ENCODE measurements around the gene RASSF5. TPM values are rescaled to one million over a fixed set of nuclear protein-coding genes. Genes with fewer than 3 reads are reported as not detected.

Gene RASSF5
- 1.4 TPM for polyA plus RNA-seq (2013, experiment 1 of 2)
- 1.8 TPM for polyA plus RNA-seq (2013, experiment 2 of 2)

DNA sequence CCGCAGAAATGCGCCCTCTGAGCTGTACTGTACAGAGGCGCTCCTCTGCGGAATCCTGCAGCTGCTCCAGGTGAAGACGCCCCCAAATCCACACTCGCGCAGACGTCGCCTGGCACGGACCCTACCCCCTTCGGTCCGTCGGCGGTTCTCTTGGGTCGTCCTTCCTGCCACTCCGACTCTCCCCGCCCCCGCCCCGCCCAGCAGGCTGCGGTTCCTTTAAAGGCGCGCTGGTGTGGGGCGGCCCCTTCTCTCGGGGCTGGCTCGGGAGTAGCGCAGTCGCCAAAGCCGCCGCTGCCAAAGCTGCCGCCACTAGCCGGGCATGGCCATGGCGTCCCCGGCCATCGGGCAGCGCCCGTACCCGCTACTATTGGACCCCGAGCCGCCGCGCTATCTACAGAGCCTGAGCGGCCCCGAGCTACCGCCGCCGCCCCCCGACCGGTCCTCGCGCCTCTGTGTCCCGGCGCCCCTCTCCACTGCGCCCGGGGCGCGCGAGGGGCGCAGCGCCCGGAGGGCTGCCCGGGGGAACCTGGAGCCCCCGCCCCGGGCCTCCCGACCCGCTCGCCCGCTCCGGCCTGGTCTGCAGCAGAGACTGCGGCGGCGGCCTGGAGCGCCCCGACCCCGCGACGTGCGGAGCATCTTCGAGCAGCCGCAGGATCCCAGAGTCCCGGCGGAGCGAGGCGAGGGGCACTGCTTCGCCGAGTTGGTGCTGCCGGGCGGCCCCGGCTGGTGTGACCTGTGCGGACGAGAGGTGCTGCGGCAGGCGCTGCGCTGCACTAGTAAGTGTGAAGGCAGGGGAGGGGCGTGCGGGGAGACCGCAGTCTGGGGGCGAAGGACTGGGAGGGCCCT, at the start of gene RASSF5:
Gene RASSF5 (plus strand): TSS at position 248 of the 846 bp plus-strand sequence. CDS start 72 bp downstream, at position 320.
- Histone ChIP-seq H3K4ac (ENCODE audit: low read depth, low read length) (no peak within 1 kb of the TSS), H3K4me2 (ENCODE audit: low read length) (peak within 1 kb of the TSS; percentile 83), H2BK120ac (ENCODE audit: low read depth, low read length) (no peak within 1 kb of the TSS), H3K36me3 (ENCODE audit: control insufficient read depth, insufficient read depth, low read length) (no peaks in the 10 kb centered on the region), H3K4me3 (ENCODE audit: low read length) (peak within 1 kb of the TSS; percentile 49), H3K56ac (ENCODE audit: low read length) (peak within 1 kb of the TSS; percentile 73), H3K27me3 (ENCODE audit: insufficient read depth, low read length, poor library complexity) (peaks cover 21% of the 10 kb centered on the region), H2BK5ac (ENCODE audit: low read length) (no peak within 1 kb of the TSS), H3K9ac (ENCODE audit: low read length) (peak within 1 kb of the TSS; percentile 33), H3K18ac (ENCODE audit: low read length) (peak within 1 kb of the TSS; percentile 22), H3K23ac (ENCODE audit: low read length) (no peak within 1 kb of the TSS), H2AK5ac (ENCODE audit: low read length) (no peak within 1 kb of the TSS), H4K8ac (ENCODE audit: low read depth, low read length) (no peak within 1 kb of the TSS), H3K79me1 (ENCODE audit: low read length) (no peaks in the 10 kb centered on the region), H4K5ac (ENCODE audit: low read length) (no peak within 1 kb of the TSS), H3K4me1 (ENCODE audit: control insufficient read depth, low read depth, low read length) (no peaks in the 10 kb centered on the region), H2BK15ac (replicated peaks; ENCODE audit: low read depth) (no peak within 1 kb of the TSS), H3K79me2 (ENCODE audit: control insufficient read depth, insufficient read depth, low read length) (no peaks in the 10 kb centered on the region), H3K27ac (ENCODE audit: low read depth, low read length) (no peak within 1 kb of the TSS)
- peak; percentile 79 for DNase-seq
- no CpG with 5 or more reads among the region's 97 CpGs for WGBS (ENCODE audit: extremely low coverage, insufficient coverage, low lambda C conversion rate)

DNA sequence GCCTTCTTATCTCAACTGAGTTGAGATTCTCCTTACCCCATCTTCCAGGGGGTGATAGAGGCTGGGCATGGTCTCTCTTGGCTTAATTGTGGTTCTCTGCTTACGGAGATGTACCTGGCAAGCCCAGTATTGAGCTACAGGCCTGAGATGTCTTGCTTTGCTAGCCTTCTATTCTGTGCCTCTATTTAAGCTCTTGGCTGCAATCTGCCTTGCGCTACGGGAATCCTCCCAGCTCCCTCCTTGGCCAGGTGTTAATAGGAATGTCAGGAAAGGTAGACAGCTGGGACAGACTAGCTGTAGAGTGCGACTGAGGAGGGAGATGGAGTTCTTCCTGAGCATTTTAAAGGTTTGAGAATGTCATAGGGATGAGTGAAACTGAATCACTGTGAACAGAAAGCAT, 47.6 kb upstream of the RASSF5 start:
- H3K9ac ChIP-seq (ENCODE audit: low read length) = no peak overlapping the region
- no peak overlapping the region for H2BK5ac ChIP-seq (ENCODE audit: low read length)
- H3K4me1 ChIP-seq (ENCODE audit: control insufficient read depth, low read depth, low read length) = no peaks in the 10 kb centered on the region
- no peak overlapping the region for H4K8ac ChIP-seq (ENCODE audit: low read depth, low read length)
- H3K4me2 ChIP-seq (ENCODE audit: low read length) = no peak overlapping the region
- DNase-seq = no peak
- H3K27ac ChIP-seq (ENCODE audit: low read depth, low read length) = no peak overlapping the region
- H4K5ac ChIP-seq (ENCODE audit: low read length) = no peak overlapping the region
- no peak overlapping the region for H3K4ac ChIP-seq (ENCODE audit: low read depth, low read length)
- no peaks in the 10 kb centered on the region for H3K27me3 ChIP-seq (ENCODE audit: insufficient read depth, low read length, poor library complexity)
- no peak overlapping the region for H2BK15ac ChIP-seq (replicated peaks; ENCODE audit: low read depth)
- H3K23ac ChIP-seq (ENCODE audit: low read length) = no peak overlapping the region
- no peaks in the 10 kb centered on the region for H3K36me3 ChIP-seq (ENCODE audit: control insufficient read depth, insufficient read depth, low read length)
- H3K79me1 ChIP-seq (ENCODE audit: low read length) = no peaks in the 10 kb centered on the region
- H3K79me2 ChIP-seq (ENCODE audit: control insufficient read depth, insufficient read depth, low read length) = no peaks in the 10 kb centered on the region
- no peak overlapping the region for H2BK120ac ChIP-seq (ENCODE audit: low read depth, low read length)
- no peak overlapping the region for H3K56ac ChIP-seq (ENCODE audit: low read length)
- no peak overlapping the region for H2AK5ac ChIP-seq (ENCODE audit: low read length)
- H3K4me3 ChIP-seq (ENCODE audit: low read length) = no peak overlapping the region
- H3K18ac ChIP-seq (ENCODE audit: low read length) = no peak overlapping the region
- WGBS (ENCODE audit: extremely low coverage, insufficient coverage, low lambda C conversion rate) = no CpG with 5 or more reads among the region's 4 CpGs

DNA sequence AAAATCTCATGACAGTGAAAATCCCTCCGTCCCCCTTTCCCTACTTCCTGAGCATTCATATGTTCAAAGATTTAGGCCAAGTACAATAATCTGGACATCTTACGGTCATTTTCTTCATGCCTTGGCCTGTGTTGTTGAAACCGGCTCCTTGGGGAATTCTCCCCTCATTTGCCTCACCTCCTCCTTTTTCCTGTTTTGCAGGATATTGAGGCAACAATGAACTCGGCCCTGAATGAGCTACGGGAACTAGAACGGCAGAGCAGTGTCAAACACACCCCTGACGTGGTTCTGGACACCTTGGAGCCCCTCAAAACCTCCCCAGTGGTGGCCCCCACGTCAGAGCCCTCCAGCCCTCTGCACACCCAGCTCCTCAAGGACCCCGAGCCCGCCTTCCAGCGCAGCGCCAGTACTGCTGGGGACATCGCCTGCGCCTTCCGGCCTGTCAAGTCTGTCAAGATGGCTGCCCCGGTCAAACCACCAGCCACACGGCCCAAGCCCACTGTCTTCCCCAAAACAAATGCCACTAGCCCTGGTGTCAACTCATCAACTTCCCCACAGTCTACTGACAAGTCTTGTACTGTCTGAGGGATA, 46.4 kb upstream of the RASSF5 start:
- Histone ChIP-seq H3K36me3 (ENCODE audit: control insufficient read depth, insufficient read depth, low read length) (no peaks in the 10 kb centered on the region), H3K4me1 (ENCODE audit: control insufficient read depth, low read depth, low read length) (no peaks in the 10 kb centered on the region), H3K56ac (ENCODE audit: low read length) (no peak overlapping the region), H4K8ac (ENCODE audit: low read depth, low read length) (no peak overlapping the region), H3K79me1 (ENCODE audit: low read length) (no peaks in the 10 kb centered on the region), H3K18ac (ENCODE audit: low read length) (no peak overlapping the region), H4K5ac (ENCODE audit: low read length) (no peak overlapping the region), H3K4me3 (ENCODE audit: low read length) (no peak overlapping the region), H3K23ac (ENCODE audit: low read length) (no peak overlapping the region), H2AK5ac (ENCODE audit: low read length) (no peak overlapping the region), H3K4ac (ENCODE audit: low read depth, low read length) (no peak overlapping the region), H3K27me3 (ENCODE audit: insufficient read depth, low read length, poor library complexity) (no peaks in the 10 kb centered on the region), H2BK15ac (replicated peaks; ENCODE audit: low read depth) (no peak overlapping the region), H2BK120ac (ENCODE audit: low read depth, low read length) (no peak overlapping the region), H3K4me2 (ENCODE audit: low read length) (no peak overlapping the region), H3K9ac (ENCODE audit: low read length) (no peak overlapping the region), H3K27ac (ENCODE audit: low read depth, low read length) (no peak overlapping the region), H2BK5ac (ENCODE audit: low read length) (no peak overlapping the region), H3K79me2 (ENCODE audit: control insufficient read depth, insufficient read depth, low read length) (no peaks in the 10 kb centered on the region)
- no peak for DNase-seq
- no CpG with 5 or more reads among the region's 17 CpGs for WGBS (ENCODE audit: extremely low coverage, insufficient coverage, low lambda C conversion rate)

DNA sequence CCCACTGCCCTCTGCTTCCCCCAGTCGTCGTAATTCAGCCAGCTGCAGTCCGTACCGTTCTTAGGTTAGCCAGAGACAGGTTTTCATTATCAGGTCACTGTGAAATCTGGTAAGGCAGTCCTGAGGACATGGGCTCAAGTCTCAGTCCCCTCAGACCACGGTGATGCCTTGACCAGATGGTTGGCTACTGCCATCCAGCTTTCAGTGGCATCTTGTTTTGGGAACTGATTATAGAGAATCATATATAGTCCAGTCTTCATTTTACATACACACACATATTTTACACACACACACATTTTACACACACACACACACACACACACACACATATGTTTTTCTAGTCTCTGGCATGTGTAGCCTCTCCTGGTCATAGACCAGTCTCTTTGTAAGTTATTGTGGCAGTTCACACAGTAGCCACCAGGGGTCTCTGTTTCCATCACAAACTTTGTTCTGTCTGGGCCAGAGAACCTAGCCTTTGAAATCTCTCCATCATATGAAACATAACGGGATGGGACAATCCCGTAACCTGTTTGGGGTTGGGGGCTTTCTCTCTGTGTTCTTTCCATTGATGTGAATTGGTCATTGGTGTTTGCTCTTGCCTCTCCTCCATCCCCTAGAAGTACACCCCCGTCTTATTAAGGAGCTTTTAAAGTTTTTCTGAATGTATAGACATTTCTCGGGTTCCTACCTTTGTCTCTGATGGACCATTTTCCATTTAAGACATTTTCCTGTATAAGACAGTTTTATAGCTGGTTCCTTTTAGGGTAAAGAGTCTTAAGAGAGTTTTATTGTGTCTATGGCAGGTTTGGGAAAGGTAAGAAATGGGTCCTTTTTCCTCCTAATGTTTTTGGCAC, 45.5 kb upstream of the RASSF5 start:
- Histone ChIP-seq H2BK5ac (ENCODE audit: low read length) (no peak overlapping the region), H3K4me2 (ENCODE audit: low read length) (no peak overlapping the region), H4K5ac (ENCODE audit: low read length) (no peak overlapping the region), H3K79me1 (ENCODE audit: low read length) (no peaks in the 10 kb centered on the region), H3K27me3 (ENCODE audit: insufficient read depth, low read length, poor library complexity) (no peaks in the 10 kb centered on the region), H3K27ac (ENCODE audit: low read depth, low read length) (no peak overlapping the region), H3K36me3 (ENCODE audit: control insufficient read depth, insufficient read depth, low read length) (no peaks in the 10 kb centered on the region), H2BK15ac (replicated peaks; ENCODE audit: low read depth) (no peak overlapping the region), H3K56ac (ENCODE audit: low read length) (no peak overlapping the region), H3K4me1 (ENCODE audit: control insufficient read depth, low read depth, low read length) (no peaks in the 10 kb centered on the region), H3K18ac (ENCODE audit: low read length) (no peak overlapping the region), H3K79me2 (ENCODE audit: control insufficient read depth, insufficient read depth, low read length) (no peaks in the 10 kb centered on the region), H3K23ac (ENCODE audit: low read length) (no peak overlapping the region), H3K4me3 (ENCODE audit: low read length) (no peak overlapping the region), H2AK5ac (ENCODE audit: low read length) (no peak overlapping the region), H3K9ac (ENCODE audit: low read length) (no peak overlapping the region), H3K4ac (ENCODE audit: low read depth, low read length) (no peak overlapping the region), H4K8ac (ENCODE audit: low read depth, low read length) (no peak overlapping the region), H2BK120ac (ENCODE audit: low read depth, low read length) (no peak overlapping the region)
- DNase-seq = peak; percentile 74
- no CpG with 5 or more reads among the region's 9 CpGs for WGBS (ENCODE audit: extremely low coverage, insufficient coverage, low lambda C conversion rate)

GRCh38 chr1:206463137-206463536, 44.2 kb upstream of the RASSF5 start:
- Histone ChIP-seq H3K79me1 (ENCODE audit: low read length) (no peaks in the 10 kb centered on the region), H2BK15ac (replicated peaks; ENCODE audit: low read depth) (no peak overlapping the region), H2BK5ac (ENCODE audit: low read length) (no peak overlapping the region), H2BK120ac (ENCODE audit: low read depth, low read length) (no peak overlapping the region), H3K4me3 (ENCODE audit: low read length) (no peak overlapping the region), H3K18ac (ENCODE audit: low read length) (no peak overlapping the region), H3K4me2 (ENCODE audit: low read length) (no peak overlapping the region), H3K56ac (ENCODE audit: low read length) (no peak overlapping the region), H3K27me3 (ENCODE audit: insufficient read depth, low read length, poor library complexity) (no peaks in the 10 kb centered on the region), H3K27ac (ENCODE audit: low read depth, low read length) (no peak overlapping the region), H4K5ac (ENCODE audit: low read length) (no peak overlapping the region), H3K36me3 (ENCODE audit: control insufficient read depth, insufficient read depth, low read length) (no peaks in the 10 kb centered on the region), H3K4ac (ENCODE audit: low read depth, low read length) (no peak overlapping the region), H3K23ac (ENCODE audit: low read length) (no peak overlapping the region), H3K79me2 (ENCODE audit: control insufficient read depth, insufficient read depth, low read length) (no peaks in the 10 kb centered on the region), H3K4me1 (ENCODE audit: control insufficient read depth, low read depth, low read length) (no peaks in the 10 kb centered on the region), H4K8ac (ENCODE audit: low read depth, low read length) (no peak overlapping the region), H2AK5ac (ENCODE audit: low read length) (no peak overlapping the region), H3K9ac (ENCODE audit: low read length) (no peak overlapping the region)
- DNase-seq = no peak
- WGBS (ENCODE audit: extremely low coverage, insufficient coverage, low lambda C conversion rate) = no CpG with 5 or more reads among the region's 1 CpG

All from mesendoderm (in vitro differentiated cells).